Measurements from ENCODE around the gene USHBP1.

Gene USHBP1

GRCh38 chr19:17229890-17230289, 34.7 kb downstream of the USHBP1 start:
- H3K4me3 Mint-ChIP-seq = no peak overlapping the region
- H3K27me3 Mint-ChIP-seq (ENCODE audit: low read depth) = no peaks in the 10 kb centered on the region
- H3K9me3 Mint-ChIP-seq = no peaks in the 10 kb centered on the region
- H3K36me3 Mint-ChIP-seq (ENCODE audit: low read depth) = peaks cover 6% of the 10 kb centered on the region
- H3K4me1 Mint-ChIP-seq (ENCODE audit: low read depth) = peaks cover 9% of the 10 kb centered on the region
- DNase-seq (ENCODE audit: low spot score) = no peak
- no peak overlapping the region for H3K27ac Mint-ChIP-seq

DNA sequence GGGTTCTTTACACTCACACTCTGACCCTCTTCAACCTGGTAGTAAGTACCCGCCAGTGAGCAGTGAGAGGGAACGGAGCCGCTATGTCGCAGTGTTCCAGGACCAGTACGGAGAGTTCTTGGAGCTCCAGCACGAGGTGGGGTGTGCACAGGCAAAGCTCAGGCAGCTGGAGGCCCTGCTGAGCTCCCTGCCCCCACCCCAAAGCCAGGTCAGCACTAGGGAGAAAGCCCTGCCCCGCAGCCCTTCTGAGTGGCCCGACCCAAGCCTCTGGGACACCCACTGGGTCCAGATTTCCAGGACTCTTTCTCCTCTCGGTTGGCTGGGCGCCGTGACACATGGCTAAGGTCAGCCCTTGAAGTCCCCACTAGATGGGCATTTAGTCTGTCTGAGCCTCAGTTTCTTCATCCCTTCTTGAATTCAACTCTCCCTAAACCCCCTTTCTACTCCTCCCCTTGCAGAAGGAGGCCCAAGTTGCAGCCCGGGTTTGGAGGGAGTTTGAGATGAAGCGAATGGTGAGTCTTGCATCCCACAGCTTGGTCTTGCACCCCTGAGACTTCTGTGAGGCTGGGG, 36.7 kb downstream of the USHBP1 start:
- Mint-ChIP-seq H3K27me3 (ENCODE audit: low read depth) (no peaks in the 10 kb centered on the region), H3K27ac (no peak overlapping the region), H3K4me3 (peak overlapping the region; percentile 97), H3K9me3 (no peaks in the 10 kb centered on the region), H3K36me3 (ENCODE audit: low read depth) (peaks cover 6% of the 10 kb centered on the region), H3K4me1 (ENCODE audit: low read depth) (peaks cover 3% of the 10 kb centered on the region)
- DNase-seq (ENCODE audit: low spot score) = no peak

- Mint-ChIP-seq H3K4me1 (ENCODE audit: low read depth) (peaks cover 3% of the 10 kb centered on the region), H3K27ac (peak within 1 kb of the TSS; percentile 100), H3K27me3 (ENCODE audit: low read depth) (no peaks in the 10 kb centered on the region), H3K9me3 (no peaks in the 10 kb centered on the region), H3K4me3 (peak within 1 kb of the TSS; percentile 97), H3K36me3 (ENCODE audit: low read depth) (no peaks in the 10 kb centered on the region)
- peak; percentile 97 for DNase-seq (ENCODE audit: low spot score)
Measured at GRCh38 chr19:17226002-17226933, 38.3 kb downstream of the USHBP1 start, which contains the start of gene OCEL1. OCEL1 (plus strand) TSS chr19:17226226; CDS start chr19:17226248, 22 bp downstream.

DNA sequence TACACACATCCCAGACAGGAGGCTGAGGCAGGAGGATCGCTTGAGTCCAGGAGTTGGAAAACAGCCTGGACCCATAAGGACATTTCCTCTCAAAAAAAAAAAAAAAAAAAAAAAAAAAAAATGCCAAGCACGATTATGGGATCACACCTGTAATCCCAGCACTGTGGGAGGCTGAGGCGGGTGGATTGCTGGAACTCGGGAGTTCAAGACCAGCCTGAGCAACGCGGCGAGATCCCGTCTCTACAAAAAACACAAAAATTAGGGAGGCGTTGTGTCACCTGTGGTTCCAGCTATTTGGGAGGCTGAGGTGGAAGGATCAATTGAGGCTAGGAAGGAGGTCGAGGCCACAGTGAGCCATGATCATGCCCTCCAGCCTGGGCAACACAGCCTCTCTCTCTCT, 39.5 kb downstream of the USHBP1 start:
- DNase-seq (ENCODE audit: low spot score) = no peak
- Mint-ChIP-seq H3K4me1 (ENCODE audit: low read depth) (peaks cover 3% of the 10 kb centered on the region), H3K27ac (no peak overlapping the region), H3K4me3 (peak overlapping the region; percentile 65), H3K27me3 (ENCODE audit: low read depth) (no peaks in the 10 kb centered on the region), H3K9me3 (no peaks in the 10 kb centered on the region), H3K36me3 (ENCODE audit: low read depth) (no peaks in the 10 kb centered on the region)

- Mint-ChIP-seq H3K27ac (no peak overlapping the region), H3K27me3 (ENCODE audit: low read depth) (no peaks in the 10 kb centered on the region), H3K4me1 (ENCODE audit: low read depth) (peaks cover 6% of the 10 kb centered on the region), H3K4me3 (no peak overlapping the region), H3K9me3 (no peaks in the 10 kb centered on the region), H3K36me3 (ENCODE audit: low read depth) (peaks cover 27% of the 10 kb centered on the region)
- no peak for DNase-seq (ENCODE audit: low spot score)
Measured at GRCh38 chr19:17220207-17220758, 44.3 kb downstream of the USHBP1 start.

DNA sequence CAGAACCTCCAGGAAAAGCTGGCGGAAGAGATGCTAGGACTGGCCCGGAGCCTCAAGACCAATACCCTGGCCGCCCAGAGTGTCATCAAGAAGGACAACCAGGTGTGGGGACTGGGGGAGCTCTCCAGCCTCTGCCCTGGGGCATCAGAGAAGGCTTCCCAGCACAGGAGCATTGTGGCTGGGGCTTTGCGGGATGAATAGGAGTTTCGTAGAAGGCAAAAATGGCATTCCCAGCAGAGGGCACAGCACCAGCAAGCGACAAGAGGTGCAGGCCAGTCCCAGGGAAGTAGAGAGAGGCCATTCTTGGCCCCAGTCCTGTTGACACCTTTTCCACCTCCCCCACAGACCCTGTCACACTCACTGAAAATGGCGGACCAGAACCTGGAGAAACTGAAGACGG, 45.3 kb downstream of the USHBP1 start:
- Mint-ChIP-seq H3K27me3 (ENCODE audit: low read depth) (no peaks in the 10 kb centered on the region), H3K36me3 (ENCODE audit: low read depth) (peaks cover 30% of the 10 kb centered on the region), H3K4me3 (no peak overlapping the region), H3K9me3 (no peaks in the 10 kb centered on the region), H3K27ac (no peak overlapping the region), H3K4me1 (ENCODE audit: low read depth) (peaks cover 10% of the 10 kb centered on the region)
- no peak for DNase-seq (ENCODE audit: low spot score)

DNA sequence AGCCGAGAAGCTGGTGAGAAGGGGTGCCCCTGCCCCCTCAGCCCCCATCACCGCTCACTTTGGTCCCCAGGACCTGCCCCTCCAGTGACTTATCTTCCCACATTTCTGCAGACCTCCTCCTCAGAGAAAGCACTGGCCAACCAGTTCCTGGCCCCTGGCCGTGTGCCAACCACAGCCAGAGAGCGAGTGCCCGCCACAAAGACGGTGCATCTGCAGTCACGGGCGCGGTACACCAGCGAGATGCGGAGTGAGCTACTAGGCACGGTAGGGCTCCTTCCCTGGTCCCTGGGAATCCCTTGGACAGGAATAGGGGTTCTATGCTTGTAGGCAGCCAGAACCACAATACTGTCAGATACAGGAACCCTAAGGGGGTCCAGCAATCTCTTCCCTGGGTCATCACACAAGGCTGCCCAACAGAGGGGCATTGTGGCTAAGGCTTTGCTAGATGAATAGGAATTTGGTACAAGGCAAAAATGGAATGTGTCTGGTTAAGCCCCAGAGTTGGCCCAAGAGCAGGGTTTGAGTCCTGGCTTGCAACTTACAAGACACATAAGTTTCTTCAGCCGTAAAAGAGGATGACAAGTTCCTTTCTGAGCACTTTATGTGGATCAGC, 48.4 kb downstream of the USHBP1 start:
- Mint-ChIP-seq H3K36me3 (ENCODE audit: low read depth) (peaks cover 38% of the 10 kb centered on the region), H3K9me3 (no peaks in the 10 kb centered on the region)

DNA sequence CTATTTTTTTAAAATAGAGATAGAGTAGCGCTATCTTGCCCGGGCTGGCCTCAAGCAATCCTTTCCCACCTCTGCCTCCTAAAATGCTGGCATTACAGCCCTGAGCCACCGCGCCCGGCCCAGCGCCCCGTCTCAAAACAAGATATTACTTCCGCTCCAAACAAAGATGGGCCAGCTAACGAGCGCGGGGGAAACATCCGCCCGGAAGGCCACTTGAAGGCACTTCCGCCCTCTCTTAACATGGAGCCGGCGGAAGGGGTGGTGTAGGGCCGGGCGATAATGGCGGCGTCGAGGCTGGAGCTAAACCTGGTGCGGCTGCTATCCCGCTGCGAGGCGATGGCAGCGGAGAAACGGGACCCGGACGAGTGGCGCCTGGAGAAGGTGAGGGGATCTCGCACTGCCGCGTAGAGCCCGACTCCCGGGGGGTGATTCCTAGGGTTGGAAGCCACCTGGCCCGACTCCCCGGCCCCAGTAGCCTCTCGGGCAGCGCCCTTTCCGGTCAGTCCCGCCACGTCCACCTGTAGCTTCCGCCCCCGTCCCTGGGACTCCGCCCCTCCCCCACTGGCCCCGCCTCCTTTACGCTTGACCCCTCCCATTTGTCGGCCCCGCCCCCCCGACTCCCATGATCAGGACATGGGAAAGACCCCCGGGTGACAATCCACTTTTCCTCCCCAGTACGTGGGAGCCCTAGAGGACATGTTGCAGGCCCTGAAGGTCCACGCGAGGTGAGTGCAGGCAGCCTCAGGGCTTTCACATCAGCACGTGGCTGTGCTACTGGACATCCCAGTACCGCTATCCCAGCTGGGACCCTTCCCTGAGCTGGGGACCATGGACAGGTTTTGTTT, 49.2 kb downstream of the USHBP1 start, which contains the start of gene USE1:
USE1 (plus strand) TSS at position 231 of the 845 bp plus-strand sequence; CDS start at position 280, 49 bp downstream.
- H3K27me3 Mint-ChIP-seq (ENCODE audit: low read depth) = no peaks in the 10 kb centered on the region
- H3K27ac Mint-ChIP-seq = peak within 1 kb of the TSS; percentile 96
- H3K4me3 Mint-ChIP-seq = peak within 1 kb of the TSS; percentile 83
- H3K9me3 Mint-ChIP-seq = no peaks in the 10 kb centered on the region
- peaks cover 10% of the 10 kb centered on the region for H3K4me1 Mint-ChIP-seq (ENCODE audit: low read depth)
- peak; percentile 85 for DNase-seq (ENCODE audit: low spot score)
- H3K36me3 Mint-ChIP-seq (ENCODE audit: low read depth) = peaks cover 41% of the 10 kb centered on the region

More for the DNA sequence above, 48.4 kb downstream of the USHBP1 start:
- Mint-ChIP-seq H3K27ac (peak overlapping the region; percentile 96), H3K27me3 (ENCODE audit: low read depth) (no peaks in the 10 kb centered on the region), H3K4me1 (ENCODE audit: low read depth) (peaks cover 10% of the 10 kb centered on the region), H3K4me3 (peak overlapping the region; percentile 83)
- DNase-seq (ENCODE audit: low spot score) = no peak

DNA sequence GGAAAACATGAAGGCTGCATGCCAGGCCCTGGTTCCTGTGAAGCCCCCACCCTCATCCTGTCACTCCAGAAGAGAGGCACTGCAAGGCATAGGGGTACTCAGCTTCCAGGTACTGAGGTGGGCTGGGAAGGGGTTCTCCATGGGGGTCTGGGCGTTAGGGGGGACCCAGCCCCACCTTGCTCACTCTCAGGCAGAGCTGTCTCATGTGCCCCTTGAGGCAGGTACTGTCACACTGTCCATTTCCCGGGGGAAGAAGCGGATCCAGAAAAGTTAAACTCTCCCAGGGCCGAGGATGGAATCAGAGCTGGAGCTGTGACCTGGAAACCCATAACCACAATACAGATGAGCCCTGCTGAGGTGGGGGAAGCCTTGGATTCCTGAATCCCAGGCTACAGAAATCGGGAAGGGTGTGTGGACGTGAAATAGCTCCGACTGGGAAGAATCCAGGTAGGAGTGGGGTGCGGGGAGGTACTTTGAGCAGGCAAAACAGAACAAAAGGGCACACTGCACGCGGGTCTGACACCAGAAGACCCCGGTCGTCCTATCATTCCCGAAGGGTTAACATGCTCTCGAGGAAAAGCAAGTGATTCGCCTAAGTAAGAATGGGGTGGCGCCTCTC, 49.9 kb downstream of the USHBP1 start:
- peak overlapping the region; percentile 83 for H3K4me3 Mint-ChIP-seq
- no peak for DNase-seq (ENCODE audit: low spot score)
- H3K36me3 Mint-ChIP-seq (ENCODE audit: low read depth) = peaks cover 45% of the 10 kb centered on the region
- no peaks in the 10 kb centered on the region for H3K9me3 Mint-ChIP-seq
- H3K27ac Mint-ChIP-seq = peak overlapping the region; percentile 96
- H3K27me3 Mint-ChIP-seq (ENCODE audit: low read depth) = no peaks in the 10 kb centered on the region
- H3K4me1 Mint-ChIP-seq (ENCODE audit: low read depth) = peaks cover 14% of the 10 kb centered on the region

- Mint-ChIP-seq H3K27ac (no peak overlapping the region), H3K36me3 (ENCODE audit: low read depth) (peaks cover 50% of the 10 kb centered on the region), H3K4me3 (no peak overlapping the region), H3K9me3 (no peaks in the 10 kb centered on the region), H3K27me3 (ENCODE audit: low read depth) (no peaks in the 10 kb centered on the region), H3K4me1 (ENCODE audit: low read depth) (peaks cover 20% of the 10 kb centered on the region)
- no peak for DNase-seq (ENCODE audit: low spot score)
Measured at GRCh38 chr19:17213334-17213733, 51.2 kb downstream of the USHBP1 start.

GRCh38 chr19:17211547-17212446, 52.7 kb downstream of the USHBP1 start:
- no peak overlapping the region for H3K27ac Mint-ChIP-seq
- peaks cover 20% of the 10 kb centered on the region for H3K4me1 Mint-ChIP-seq (ENCODE audit: low read depth)
- no peaks in the 10 kb centered on the region for H3K27me3 Mint-ChIP-seq (ENCODE audit: low read depth)
- H3K36me3 Mint-ChIP-seq (ENCODE audit: low read depth) = peaks cover 43% of the 10 kb centered on the region
- no peak overlapping the region for H3K4me3 Mint-ChIP-seq
- no peak for DNase-seq (ENCODE audit: low spot score)
- no peaks in the 10 kb centered on the region for H3K9me3 Mint-ChIP-seq

DNA sequence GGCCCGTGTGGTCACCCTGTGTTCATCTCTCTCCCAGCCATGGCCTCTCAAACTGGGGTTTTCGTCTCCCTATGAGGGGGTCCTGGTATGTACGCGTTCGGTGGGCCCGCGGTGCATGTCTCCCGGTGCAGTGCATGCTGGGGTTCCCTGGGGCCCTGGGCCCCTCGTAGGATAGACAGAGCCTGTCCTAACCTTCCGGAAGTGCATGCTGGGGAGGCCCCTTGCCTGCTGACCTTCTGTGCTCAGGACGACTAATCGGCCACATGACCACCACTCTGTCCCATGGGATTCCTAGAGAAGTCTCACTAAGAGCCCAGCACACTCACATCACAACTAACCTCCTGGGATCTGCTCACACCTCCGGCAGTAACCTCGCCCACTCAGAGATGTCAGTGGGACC, 54.2 kb downstream of the USHBP1 start:
- Mint-ChIP-seq H3K4me1 (ENCODE audit: low read depth) (peaks cover 14% of the 10 kb centered on the region), H3K4me3 (no peak overlapping the region), H3K9me3 (no peaks in the 10 kb centered on the region), H3K27ac (no peak overlapping the region), H3K36me3 (ENCODE audit: low read depth) (peaks cover 36% of the 10 kb centered on the region), H3K27me3 (ENCODE audit: low read depth) (no peaks in the 10 kb centered on the region)
- no peak for DNase-seq (ENCODE audit: low spot score)

All from T-helper 2 cell treated with Interferon-gamma antibody and Interleukin-4, amounts not matched to agents 5 μg/mL and 100 μg/mL, for 36 hours (primary cell).